ENCODE measurements around the gene SNAP23. TPM values are rescaled to one million over a fixed set of nuclear protein-coding genes. Genes with fewer than 3 reads are reported as not detected.

SNAP23 gene
- total RNA-seq, 1 experiment from 2014 or later, result 68.3 TPM

DNA sequence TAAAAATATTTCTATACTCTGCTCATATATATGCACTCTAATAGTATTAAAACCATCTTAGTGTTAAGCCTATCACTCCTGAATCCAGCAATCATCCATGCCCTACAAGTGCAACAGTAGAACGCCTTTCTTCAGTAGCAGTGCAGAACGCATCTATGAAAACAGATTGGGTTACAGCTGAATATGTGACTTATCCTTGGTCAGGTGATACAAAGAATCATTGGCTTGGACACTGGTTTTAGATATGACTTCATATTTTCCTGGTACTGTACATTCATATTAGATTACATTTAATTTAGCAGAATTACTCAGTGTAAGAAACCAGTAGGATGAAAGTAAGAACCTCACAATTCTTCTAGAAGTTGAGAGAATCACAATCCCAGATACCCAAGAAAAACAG is 47.8 kb upstream of the SNAP23 start:
- no peaks in the 10 kb centered on the region for H3K9me3 Mint-ChIP-seq
- peaks cover 44% of the 10 kb centered on the region for H3K36me3 Mint-ChIP-seq
- CTCF ChIA-PET, result no interaction called here
- POLR2A ChIA-PET, result no interaction called here
- DNase-seq (ENCODE audit: low spot score) (no peak), ATAC-seq (no peak)
- H3K4me1 Mint-ChIP-seq, result no peaks in the 10 kb centered on the region
- H3K27me3 Mint-ChIP-seq (ENCODE audit: low read depth), result no peaks in the 10 kb centered on the region
- H3K27ac Mint-ChIP-seq, result no peak overlapping the region
- TF ChIP-seq RELA (CRISPR knock-in tag; IDR thresholded peaks at IDR 0.05; ENCODE audit: borderline replicate concordance) (no peak), ERG (CRISPR knock-in tag; IDR thresholded peaks at IDR 0.05) (no peak), ZSCAN18 (CRISPR knock-in tag; IDR thresholded peaks at IDR 0.05) (no peak), GTF2I (CRISPR knock-in tag; conservative IDR thresholded peaks at IDR 0.05) (no peak), TEAD1 (CRISPR knock-in tag; IDR thresholded peaks at IDR 0.05) (no peak), NFE2L1 (CRISPR knock-in tag; IDR thresholded peaks at IDR 0.05) (no peak), ATF3 (CRISPR knock-in tag; conservative IDR thresholded peaks at IDR 0.05) (no peak)
- TF ChIP-seq, protein P1, sequence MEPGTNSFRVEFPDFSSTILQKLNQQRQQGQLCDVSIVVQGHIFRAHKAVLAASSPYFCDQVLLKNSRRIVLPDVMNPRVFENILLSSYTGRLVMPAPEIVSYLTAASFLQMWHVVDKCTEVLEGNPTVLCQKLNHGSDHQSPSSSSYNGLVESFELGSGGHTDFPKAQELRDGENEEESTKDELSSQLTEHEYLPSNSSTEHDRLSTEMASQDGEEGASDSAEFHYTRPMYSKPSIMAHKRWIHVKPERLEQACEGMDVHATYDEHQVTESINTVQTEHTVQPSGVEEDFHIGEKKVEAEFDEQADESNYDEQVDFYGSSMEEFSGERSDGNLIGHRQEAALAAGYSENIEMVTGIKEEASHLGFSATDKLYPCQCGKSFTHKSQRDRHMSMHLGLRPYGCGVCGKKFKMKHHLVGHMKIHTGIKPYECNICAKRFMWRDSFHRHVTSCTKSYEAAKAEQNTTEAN (CRISPR knock-in tag; IDR thresholded peaks at IDR 0.05), result no peak
- TF ChIP-seq, protein P2, sequence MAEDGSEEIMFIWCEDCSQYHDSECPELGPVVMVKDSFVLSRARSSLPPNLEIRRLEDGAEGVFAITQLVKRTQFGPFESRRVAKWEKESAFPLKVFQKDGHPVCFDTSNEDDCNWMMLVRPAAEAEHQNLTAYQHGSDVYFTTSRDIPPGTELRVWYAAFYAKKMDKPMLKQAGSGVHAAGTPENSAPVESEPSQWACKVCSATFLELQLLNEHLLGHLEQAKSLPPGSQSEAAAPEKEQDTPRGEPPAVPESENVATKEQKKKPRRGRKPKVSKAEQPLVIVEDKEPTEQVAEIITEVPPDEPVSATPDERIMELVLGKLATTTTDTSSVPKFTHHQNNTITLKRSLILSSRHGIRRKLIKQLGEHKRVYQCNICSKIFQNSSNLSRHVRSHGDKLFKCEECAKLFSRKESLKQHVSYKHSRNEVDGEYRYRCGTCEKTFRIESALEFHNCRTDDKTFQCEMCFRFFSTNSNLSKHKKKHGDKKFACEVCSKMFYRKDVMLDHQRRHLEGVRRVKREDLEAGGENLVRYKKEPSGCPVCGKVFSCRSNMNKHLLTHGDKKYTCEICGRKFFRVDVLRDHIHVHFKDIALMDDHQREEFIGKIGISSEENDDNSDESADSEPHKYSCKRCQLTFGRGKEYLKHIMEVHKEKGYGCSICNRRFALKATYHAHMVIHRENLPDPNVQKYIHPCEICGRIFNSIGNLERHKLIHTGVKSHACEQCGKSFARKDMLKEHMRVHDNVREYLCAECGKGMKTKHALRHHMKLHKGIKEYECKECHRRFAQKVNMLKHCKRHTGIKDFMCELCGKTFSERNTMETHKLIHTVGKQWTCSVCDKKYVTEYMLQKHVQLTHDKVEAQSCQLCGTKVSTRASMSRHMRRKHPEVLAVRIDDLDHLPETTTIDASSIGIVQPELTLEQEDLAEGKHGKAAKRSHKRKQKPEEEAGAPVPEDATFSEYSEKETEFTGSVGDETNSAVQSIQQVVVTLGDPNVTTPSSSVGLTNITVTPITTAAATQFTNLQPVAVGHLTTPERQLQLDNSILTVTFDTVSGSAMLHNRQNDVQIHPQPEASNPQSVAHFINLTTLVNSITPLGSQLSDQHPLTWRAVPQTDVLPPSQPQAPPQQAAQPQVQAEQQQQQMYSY (CRISPR knock-in tag; IDR thresholded peaks at IDR 0.05), result no peak
- TF ChIP-seq, protein P3, sequence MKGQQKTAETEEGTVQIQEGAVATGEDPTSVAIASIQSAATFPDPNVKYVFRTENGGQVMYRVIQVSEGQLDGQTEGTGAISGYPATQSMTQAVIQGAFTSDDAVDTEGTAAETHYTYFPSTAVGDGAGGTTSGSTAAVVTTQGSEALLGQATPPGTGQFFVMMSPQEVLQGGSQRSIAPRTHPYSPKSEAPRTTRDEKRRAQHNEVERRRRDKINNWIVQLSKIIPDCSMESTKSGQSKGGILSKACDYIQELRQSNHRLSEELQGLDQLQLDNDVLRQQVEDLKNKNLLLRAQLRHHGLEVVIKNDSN (CRISPR knock-in tag; IDR thresholded peaks at IDR 0.05), result no peak
- TF ChIP-seq, protein P4, sequence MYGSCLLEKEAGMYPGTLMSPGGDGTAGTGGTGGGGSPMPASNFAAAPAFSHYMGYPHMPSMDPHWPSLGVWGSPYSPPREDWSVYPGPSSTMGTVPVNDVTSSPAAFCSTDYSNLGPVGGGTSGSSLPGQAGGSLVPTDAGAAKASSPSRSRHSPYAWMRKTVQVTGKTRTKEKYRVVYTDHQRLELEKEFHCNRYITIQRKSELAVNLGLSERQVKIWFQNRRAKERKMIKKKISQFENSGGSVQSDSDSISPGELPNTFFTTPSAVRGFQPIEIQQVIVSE (CRISPR knock-in tag; IDR thresholded peaks at IDR 0.05; ENCODE audit: borderline replicate concordance), result no peak
- H3K4me3 Mint-ChIP-seq, result no peak overlapping the region

DNA sequence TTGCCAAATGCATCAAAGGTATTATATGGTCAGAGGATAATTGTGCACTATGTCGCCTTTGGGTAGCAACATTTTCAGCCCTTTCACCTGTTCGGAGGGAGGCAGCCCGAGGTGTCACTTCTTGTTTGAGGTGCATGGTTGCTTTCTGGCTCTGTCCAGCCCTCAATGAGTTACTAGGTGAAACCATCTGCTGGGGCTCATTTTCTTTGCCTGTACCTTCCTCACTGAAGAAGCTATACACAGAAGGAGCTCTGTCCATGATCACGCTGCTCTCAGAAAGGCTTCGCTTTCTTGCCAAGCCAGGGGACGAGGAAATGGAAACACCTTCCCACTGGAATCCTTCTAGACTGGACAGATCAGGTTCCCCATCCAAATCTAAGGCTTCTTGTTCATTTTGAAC is 47.2 kb upstream of the SNAP23 start:
- ChIA-PET POLR2A (no interaction called here), CTCF (no interaction called here)
- Mint-ChIP-seq H3K36me3 (peaks cover 44% of the 10 kb centered on the region), H3K9me3 (no peaks in the 10 kb centered on the region), H3K4me1 (no peaks in the 10 kb centered on the region), H3K4me3 (no peak overlapping the region), H3K27ac (no peak overlapping the region), H3K27me3 (ENCODE audit: low read depth) (no peaks in the 10 kb centered on the region)
- DNase-seq (ENCODE audit: low spot score) (no peak), ATAC-seq (no peak)
- TF ChIP-seq SMAD4 (CRISPR knock-in tag; IDR thresholded peaks at IDR 0.05) (no peak), ARID4B (CRISPR knock-in tag; IDR thresholded peaks at IDR 0.05; ENCODE audit: borderline replicate concordance) (no peak), ELF4 (CRISPR knock-in tag; IDR thresholded peaks at IDR 0.05; ENCODE audit: low read depth) (no peak), ZNF396 (CRISPR knock-in tag; IDR thresholded peaks at IDR 0.05; ENCODE audit: borderline replicate concordance) (no peak), ATF1 (CRISPR knock-in tag; IDR thresholded peaks at IDR 0.05) (no peak), ZNF138 (CRISPR knock-in tag; conservative IDR thresholded peaks at IDR 0.05) (no peak), RELA (CRISPR knock-in tag; IDR thresholded peaks at IDR 0.05; ENCODE audit: borderline replicate concordance) (no peak), TEAD1 (CRISPR knock-in tag; IDR thresholded peaks at IDR 0.05) (no peak)
- TF ChIP-seq, protein P5, sequence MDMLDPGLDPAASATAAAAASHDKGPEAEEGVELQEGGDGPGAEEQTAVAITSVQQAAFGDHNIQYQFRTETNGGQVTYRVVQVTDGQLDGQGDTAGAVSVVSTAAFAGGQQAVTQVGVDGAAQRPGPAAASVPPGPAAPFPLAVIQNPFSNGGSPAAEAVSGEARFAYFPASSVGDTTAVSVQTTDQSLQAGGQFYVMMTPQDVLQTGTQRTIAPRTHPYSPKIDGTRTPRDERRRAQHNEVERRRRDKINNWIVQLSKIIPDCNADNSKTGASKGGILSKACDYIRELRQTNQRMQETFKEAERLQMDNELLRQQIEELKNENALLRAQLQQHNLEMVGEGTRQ (CRISPR knock-in tag; IDR thresholded peaks at IDR 0.05), result no peak
